Breast epithelium (tissue), 3 donors: Measurements from ENCODE around the gene NPTX2.
"Not testable (repeated sequence)": the region's sequence is repeated elsewhere in the genome, so short reads cannot be mapped to it uniquely, and the experiment has no call there.

ENCODE experiments used
- POLR2A ChIP-seq: fragments of 450-650 bp; IDR thresholded peaks from one replicate; pipeline ENCODE4 v1.6.1; 2016; ENCODE audit warnings: antibody characterized with exemption, mild to moderate bottlenecking, moderate library complexity
- POLR2AphosphoS5 ChIP-seq, 3 donors: sonication (generic); formaldehyde crosslinking; IDR thresholded peaks; one replicate each; pipeline ENCODE4 v1.6.1; 2017; ENCODE audit warnings: antibody characterized with exemption in 3 of 3
- TF ChIP-seq, protein P1 (sequence below), 3 donors: fragments of 450-650 bp; IDR thresholded peaks; one replicate each; pipeline ENCODE4 v1.5.1; 2016 to 2017; ENCODE audit warnings: antibody characterized with exemption in 3 of 3, mild to moderate bottlenecking in 3 of 3, moderate library complexity in 3 of 3

DNA sequence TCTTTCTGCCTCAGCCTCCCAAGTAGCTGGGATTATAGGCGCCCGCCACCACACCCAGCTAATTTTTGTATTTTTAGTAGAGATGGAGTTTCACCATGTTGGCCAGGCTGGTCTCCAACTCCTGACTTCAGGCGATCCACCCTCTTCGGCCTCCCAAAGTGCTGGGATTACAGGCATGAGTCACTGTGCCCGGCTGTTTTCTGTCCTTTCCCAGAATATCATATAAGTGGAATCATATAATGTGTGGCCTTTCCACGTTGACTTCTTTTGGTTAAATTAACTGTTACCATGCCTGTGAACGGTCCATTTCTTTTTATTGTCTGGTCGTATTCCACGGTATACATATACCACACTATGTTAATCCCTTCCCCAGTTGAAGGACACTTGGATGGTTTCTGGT, 44.4 kb upstream of the NPTX2 start:
- TF ChIP-seq, protein P1, sequence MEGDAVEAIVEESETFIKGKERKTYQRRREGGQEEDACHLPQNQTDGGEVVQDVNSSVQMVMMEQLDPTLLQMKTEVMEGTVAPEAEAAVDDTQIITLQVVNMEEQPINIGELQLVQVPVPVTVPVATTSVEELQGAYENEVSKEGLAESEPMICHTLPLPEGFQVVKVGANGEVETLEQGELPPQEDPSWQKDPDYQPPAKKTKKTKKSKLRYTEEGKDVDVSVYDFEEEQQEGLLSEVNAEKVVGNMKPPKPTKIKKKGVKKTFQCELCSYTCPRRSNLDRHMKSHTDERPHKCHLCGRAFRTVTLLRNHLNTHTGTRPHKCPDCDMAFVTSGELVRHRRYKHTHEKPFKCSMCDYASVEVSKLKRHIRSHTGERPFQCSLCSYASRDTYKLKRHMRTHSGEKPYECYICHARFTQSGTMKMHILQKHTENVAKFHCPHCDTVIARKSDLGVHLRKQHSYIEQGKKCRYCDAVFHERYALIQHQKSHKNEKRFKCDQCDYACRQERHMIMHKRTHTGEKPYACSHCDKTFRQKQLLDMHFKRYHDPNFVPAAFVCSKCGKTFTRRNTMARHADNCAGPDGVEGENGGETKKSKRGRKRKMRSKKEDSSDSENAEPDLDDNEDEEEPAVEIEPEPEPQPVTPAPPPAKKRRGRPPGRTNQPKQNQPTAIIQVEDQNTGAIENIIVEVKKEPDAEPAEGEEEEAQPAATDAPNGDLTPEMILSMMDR (IDR thresholded peaks at IDR 0.05) = not testable (repeated sequence)
- not testable (repeated sequence) for TF ChIP-seq POLR2A; POLR2AphosphoS5 (IDR thresholded peaks at IDR 0.05)
